ENCODE data around the gene TRIO.

Gene TRIO

GRCh38 chr5:14503681-14504331 lies 360.7 kb downstream of the TRIO start:
- no peak for DNase-seq

- no peak for DNase-seq
Measured at GRCh38 chr5:14504332-14504727, 361.2 kb downstream of the TRIO start.

- no peak for DNase-seq
Measured at GRCh38 chr5:14504816-14505215, 361.7 kb downstream of the TRIO start.

GRCh38 chr5:14505310-14506139 lies 362.4 kb downstream of the TRIO start:
- no peak for DNase-seq

DNA sequence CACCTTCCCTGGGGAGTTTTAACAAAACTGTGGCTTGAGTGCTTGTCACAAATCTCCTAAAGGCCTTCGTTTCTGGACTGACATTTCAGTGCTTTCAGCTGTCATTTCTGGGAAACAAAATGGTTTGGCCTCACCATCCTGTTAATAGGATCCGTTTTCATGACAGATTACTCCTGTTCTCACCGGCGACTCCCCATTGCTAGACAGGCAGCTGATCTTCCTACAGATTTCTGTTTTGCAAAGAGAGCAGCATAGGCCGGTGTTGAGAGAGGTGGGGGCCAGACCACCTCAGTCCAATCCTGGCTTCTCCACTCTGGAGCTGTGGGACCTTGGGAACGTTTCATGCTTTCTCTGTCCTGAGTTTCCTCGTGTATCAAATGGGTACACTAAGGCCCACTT lies 363.0 kb downstream of the TRIO start:
- no peak for DNase-seq

- no peak for DNase-seq
Measured at GRCh38 chr5:14506661-14507060, 363.5 kb downstream of the TRIO start.

- DNase-seq: no peak
Measured at GRCh38 chr5:14507156-14507941, 364.2 kb downstream of the TRIO start.

- DNase-seq: no peak
Measured at GRCh38 chr5:14508046-14508445, 364.9 kb downstream of the TRIO start.

DNA sequence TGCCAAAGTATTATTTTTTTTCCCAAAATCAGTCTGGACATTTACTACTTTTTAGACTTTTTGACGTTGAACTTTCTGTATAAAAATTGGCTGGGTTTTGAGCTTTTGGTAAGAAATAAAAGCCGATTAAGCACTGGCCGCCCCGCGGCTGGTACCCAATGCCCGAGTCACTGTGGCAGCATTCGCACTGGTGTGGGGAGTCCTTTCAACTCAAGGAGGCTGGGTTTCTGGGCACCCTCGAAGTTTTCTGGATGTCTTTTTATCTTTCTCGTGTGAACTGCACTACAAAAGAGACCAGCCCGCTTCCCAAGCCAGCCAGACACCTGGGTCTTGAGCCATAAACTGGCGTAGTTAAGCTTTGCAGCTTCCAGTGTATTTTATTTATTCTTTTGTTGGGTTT lies 366.4 kb downstream of the TRIO start:
- no peak for DNase-seq

DNA sequence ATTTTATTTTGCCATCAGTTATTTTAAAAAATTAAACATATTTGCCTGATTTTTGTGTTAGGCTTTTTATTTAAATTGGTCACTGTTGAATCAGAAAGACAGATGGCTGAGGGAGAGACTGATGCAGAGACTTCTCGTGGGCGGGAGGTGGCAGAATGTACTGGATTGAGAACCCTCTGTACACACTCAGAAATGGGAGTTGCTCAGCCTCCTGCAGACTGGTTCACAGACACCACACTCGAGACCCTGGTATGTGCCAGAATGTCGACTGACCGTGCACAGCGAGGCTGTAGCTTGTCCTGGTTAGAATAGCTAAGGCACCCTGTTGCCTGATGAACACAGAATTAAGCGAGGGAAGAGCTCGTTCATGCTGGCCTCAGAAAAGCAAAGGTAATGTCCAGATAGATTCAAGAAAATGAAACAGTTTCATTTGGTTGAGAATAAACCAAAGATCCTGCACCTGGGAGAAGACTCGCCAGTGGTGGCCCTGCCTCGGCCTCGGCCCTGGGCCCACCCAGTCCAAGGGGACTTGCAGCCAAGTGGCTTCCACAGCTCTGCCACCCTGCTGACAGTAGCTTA lies 367.1 kb downstream of the TRIO start:
- no peak for DNase-seq

- DNase-seq: no peak
Measured at GRCh38 chr5:14510880-14511279, 367.7 kb downstream of the TRIO start.

GRCh38 chr5:14512574-14512973 lies 369.4 kb downstream of the TRIO start:
- DNase-seq: no peak

DNA sequence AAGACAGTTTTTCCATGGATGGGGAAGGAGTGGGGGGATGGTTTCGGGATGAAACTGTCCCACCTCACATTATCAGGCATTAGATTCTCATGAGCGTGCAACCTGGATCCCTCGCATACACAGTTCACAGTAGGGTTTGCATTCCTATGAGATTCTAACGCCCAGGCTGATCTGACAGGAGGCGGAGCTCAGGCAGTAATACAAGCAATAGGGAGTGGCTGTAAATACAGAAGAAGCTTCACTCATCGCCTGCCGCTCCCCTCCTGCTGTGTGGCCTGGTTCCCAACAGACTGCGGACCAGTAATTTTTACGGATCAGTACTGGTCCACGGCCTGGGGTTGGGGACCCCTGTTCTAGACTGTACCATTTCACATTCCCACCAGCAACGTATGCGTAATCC lies 370.1 kb downstream of the TRIO start:
- DNase-seq: no peak

GRCh38 chr5:14516901-14517300 lies 373.8 kb downstream of the TRIO start:
- DNase-seq: no peak

- DNase-seq: no peak
Measured at GRCh38 chr5:14518638-14519037, 375.5 kb downstream of the TRIO start.

- DNase-seq: no peak
Measured at GRCh38 chr5:14521748-14522147, 378.6 kb downstream of the TRIO start.

- DNase-seq: no peak
Measured at GRCh38 chr5:14522721-14523120, 379.6 kb downstream of the TRIO start.

DNA sequence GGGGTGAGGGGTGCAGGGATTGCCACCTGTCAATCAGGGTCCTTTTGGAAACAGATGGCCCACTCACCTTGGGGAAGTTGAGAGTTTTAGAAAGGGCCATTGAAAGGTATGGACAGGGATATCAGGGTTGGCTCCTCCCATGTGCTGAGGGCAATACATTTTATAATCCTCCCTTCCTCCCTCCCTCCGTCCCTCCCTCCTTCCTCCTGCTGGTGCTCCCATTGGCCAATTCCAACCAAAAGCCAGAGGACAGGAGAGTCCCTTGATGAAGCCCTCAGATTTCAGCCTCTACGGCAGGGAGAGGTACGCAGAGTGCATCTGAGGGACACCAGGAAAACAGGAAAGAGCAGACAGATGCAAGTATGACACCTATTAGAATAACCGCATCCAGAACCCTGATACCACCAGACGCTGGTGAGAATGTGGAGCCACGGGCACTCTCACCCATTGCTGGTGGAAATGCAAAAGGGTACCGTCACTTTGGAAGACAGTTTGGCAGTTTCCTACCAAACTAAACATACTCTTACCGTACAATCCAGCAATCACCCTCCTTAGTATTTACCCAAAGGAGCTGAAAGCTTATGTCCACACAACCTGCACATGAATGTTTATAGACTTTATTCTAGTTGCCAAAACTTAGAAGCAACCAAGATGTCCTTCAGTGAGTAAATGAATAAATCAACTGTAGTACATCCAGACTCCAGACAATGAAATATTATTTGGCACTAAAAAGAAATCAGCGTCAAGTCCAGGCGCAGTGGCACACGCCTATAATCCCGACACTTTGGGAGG lies 380.3 kb downstream of the TRIO start:
- DNase-seq: no peak

GRCh38 chr5:14525397-14525796 lies 382.3 kb downstream of the TRIO start:
- no peak for DNase-seq

GRCh38 chr5:14526493-14526892 lies 383.4 kb downstream of the TRIO start:
- no peak for DNase-seq

- no peak for DNase-seq
Measured at GRCh38 chr5:14528115-14528514, 385.0 kb downstream of the TRIO start.

GRCh38 chr5:14528926-14529325 lies 385.8 kb downstream of the TRIO start:
- DNase-seq: no peak

GRCh38 chr5:14531668-14532067 lies 388.5 kb downstream of the TRIO start:
- DNase-seq: no peak

Data from KG1 (cell line).